Endothelial cell of umbilical vein (primary cell): ENCODE results near the gene MERTK. TPM values are rescaled to one million over a fixed set of nuclear protein-coding genes. Genes with fewer than 3 reads are reported as not detected.
A peak's percentile ranks its signal among the peaks of the same experiment; 100 is the strongest.

Experiments
- BruUV-seq: library from RNA; stranded (reverse); fragments of 400-500 nt; replicated peaks from 2 replicates; lab custom pipeline; 2021; lab: Mats Ljungman, UMichigan
- CTCF ChIA-PET: fragments of 300-600, 350-600 bp; sonication (Branson Sonifier 250); formaldehyde crosslinking; loops from one replicate; lab custom pipeline; 2021; ENCODE audit warnings: antibody characterized with exemption, inconsistent platforms; lab: Charles Lee
- POLR2A ChIA-PET: fragments of 300-600, 350-600 bp; sonication (Branson Sonifier 250); formaldehyde crosslinking; loops from one replicate; lab custom pipeline; 2021; ENCODE audit warnings: antibody characterized with exemption, inconsistent platforms; lab: Charles Lee
- DNase-seq: peaks from one replicate; pipeline ENCODE4 v3.0.0-alpha.2; 2011; ENCODE audit warnings: low read depth, low spot score
- FAIRE-seq: peaks from 2 replicates; lab custom pipeline; 2011; peaks lifted over from hg19 to GRCh38; lab: Jason Lieb, UNC
- H2AFZ ChIP-seq: 2 replicates; pipeline ENCODE4 v1.6.0; 2012; ENCODE audit warnings: low read depth, low read length, control low read depth, inconsistent platforms
- H3K27ac ChIP-seq: 2 replicates; pipeline ENCODE4 v1.5.1; 2011; ENCODE audit warnings: low read depth, mild to moderate bottlenecking, control low read depth, low read length, moderate library complexity; ENCODE audit not compliant: insufficient read depth
- H3K27me3 ChIP-seq, 2 experiments: 2 replicates each; pipeline versions ENCODE4 v1.6.0 to v1.6.1; 2011; ENCODE audit warnings: low read length in 2 of 2, mixed read lengths in 1 of 2; ENCODE audit not compliant: control insufficient read depth in 2 of 2, insufficient read depth in 2 of 2
- H3K36me3 ChIP-seq, 2 experiments: 2 replicates in 1 of 2; 3 replicates in 1 of 2; pipeline ENCODE4 v1.5.1; 2011; ENCODE audit warnings: low read length in 2 of 2, mild to moderate bottlenecking in 1 of 2, moderate library complexity in 1 of 2; ENCODE audit not compliant: control insufficient read depth in 2 of 2, insufficient read depth in 2 of 2; ENCODE audit errors: extremely low read depth in 1 of 2
- H3K4me1 ChIP-seq: 3 replicates; pipeline ENCODE4 v1.5.1; 2011; ENCODE audit warnings: mild to moderate bottlenecking, low read length; ENCODE audit not compliant: control insufficient read depth, insufficient read depth; ENCODE audit errors: extremely low read depth
- H3K4me2 ChIP-seq: 2 replicates; pipeline ENCODE4 v1.6.1; 2011; ENCODE audit warnings: low read length, control low read depth, mixed read lengths; ENCODE audit not compliant: insufficient read depth
- H3K4me3 ChIP-seq, 3 experiments: fragments of 200-600 bp in 1 of 3; sonication (generic), shearing (Covaris generic) in 1 of 3; replicated peaks in 1 of 3; 2 replicates each; pipeline ENCODE4 v1.5.1; 2011 to 2016; ENCODE audit warnings: control low read depth in 3 of 3, low read length in 3 of 3, mild to moderate bottlenecking in 2 of 3, inconsistent platforms in 1 of 3, low read depth in 1 of 3, moderate library complexity in 1 of 3; ENCODE audit not compliant: insufficient read depth in 1 of 3
- H3K79me2 ChIP-seq: 2 replicates; pipeline ENCODE4 v1.6.0; 2012; ENCODE audit warnings: low read length, inconsistent platforms; ENCODE audit not compliant: control insufficient read depth, insufficient read depth
- H3K9ac ChIP-seq: replicated peaks from 2 replicates; pipeline ENCODE3; 2011; ENCODE audit warnings: low read length, control low read depth; ENCODE audit not compliant: insufficient read depth; ENCODE audit errors: extremely low read depth
- H3K9me1 ChIP-seq: replicated peaks from 3 replicates; pipeline ENCODE4 v1.6.0; 2011; ENCODE audit warnings: mild to moderate bottlenecking, low read length; ENCODE audit not compliant: control insufficient read depth, insufficient read depth; ENCODE audit errors: extremely low read depth
- H3K9me3 ChIP-seq: replicated peaks from 2 replicates; pipeline ENCODE4 v1.5.1; 2012; ENCODE audit warnings: low read length, inconsistent platforms; ENCODE audit not compliant: control insufficient read depth, insufficient read depth
- H4K20me1 ChIP-seq: replicated peaks from 2 replicates; pipeline ENCODE3; 2011; ENCODE audit warnings: mild to moderate bottlenecking, low read length; ENCODE audit not compliant: control insufficient read depth, insufficient read depth; ENCODE audit errors: extremely low read depth
- EZH2 ChIP-seq: IDR thresholded peaks from 2 replicates; pipeline ENCODE4 v1.6.1; 2012; ENCODE audit warnings: borderline replicate concordance, low read depth, mild to moderate bottlenecking, moderate library complexity, low read length, inconsistent platforms; ENCODE audit not compliant: severe bottlenecking
- FOS ChIP-seq: IDR thresholded peaks from 2 replicates; pipeline ENCODE4 v1.6.1; 2011; ENCODE audit warnings: mild to moderate bottlenecking, low read length, moderate library complexity, borderline replicate concordance; ENCODE audit not compliant: insufficient read depth
- GATA2 ChIP-seq: IDR thresholded peaks from 2 replicates; pipeline ENCODE4 v1.7.0; 2011; ENCODE audit warnings: low read depth, mild to moderate bottlenecking, moderate library complexity, mixed read lengths, low read length; ENCODE audit not compliant: insufficient read length, insufficient read depth
- JUN ChIP-seq: IDR thresholded peaks from 2 replicates; pipeline ENCODE4 v1.6.1; 2011; ENCODE audit warnings: borderline replicate concordance, low read depth; ENCODE audit not compliant: insufficient read length, insufficient read depth
- MYC ChIP-seq: IDR thresholded peaks from one replicate; pipeline ENCODE4 v1.6.1; 2011; ENCODE audit warnings: mild to moderate bottlenecking, low read depth, low read length
- POLR2A ChIP-seq: IDR thresholded peaks from 2 replicates; pipeline ENCODE4 v1.6.1; 2012; ENCODE audit warnings: low read depth, mild to moderate bottlenecking, control low read depth, low read length
- POLR2AphosphoS5 ChIP-seq: IDR thresholded peaks from 2 replicates; pipeline ENCODE4 v1.6.1; 2012; ENCODE audit warnings: low read depth, mild to moderate bottlenecking, control low read depth, low read length, moderate library complexity; ENCODE audit not compliant: insufficient read depth
- dilution Hi-C: fragments of 300-500 bp; cut with MboI; formaldehyde crosslinking; loops from one replicate; pipeline ENCODE4 v1.15.0; 2019; ENCODE audit warnings: low sequenced_read_pairs; ENCODE audit not compliant: extremely low pct_ligation_motif_present
- intact Hi-C: fragments of 100-400 bp; cut with micrococcal nuclease; formaldehyde crosslinking; loops from one replicate; pipeline ENCODE4 v1.10.0; 2022
- polyA plus RNA-seq, 4 experiments: library from polyadenylated mRNA; depleted of rRNA in 3 of 4; stranded (reverse) in 3 of 4; unstranded in 1 of 4; fragments of >200 nt; gene quantifications; 2 replicates each; pipeline versions ENCODE4 v1.2.1 to v1.2.3, GENCODE V29; 2011 to 2012; ENCODE audit warnings: missing spikeins in 1 of 4
- total RNA-seq: library from RNA; stranded (reverse); gene quantifications from 2 replicates; pipeline ENCODE4 v1.2.3, GENCODE V29; 2021
- TF ChIP-seq, protein P1 (sequence below): IDR thresholded peaks from 2 replicates; pipeline ENCODE4 v1.6.1; 2011; ENCODE audit not compliant: insufficient read depth, insufficient read length
- TF ChIP-seq, protein P2 (sequence below), 2 donors: IDR thresholded peaks; 1 replicate in 1 of 2; 2 replicates in 1 of 2; pipeline ENCODE4 v1.5.1; 2011; ENCODE audit warnings: low read length in 2 of 2, mild to moderate bottlenecking in 2 of 2, moderate library complexity in 2 of 2, control low read depth in 1 of 2, inconsistent platforms in 1 of 2, low read depth in 1 of 2; ENCODE audit not compliant: insufficient read depth in 1 of 2; ENCODE audit errors: extremely low read depth in 1 of 2

MERTK gene
- total and polyA plus RNA-seq, 2 donors (not counting 3 experiments of a cell fraction or from before 2014, with no cell fraction given): 37.3 to 39.6 TPM

DNA sequence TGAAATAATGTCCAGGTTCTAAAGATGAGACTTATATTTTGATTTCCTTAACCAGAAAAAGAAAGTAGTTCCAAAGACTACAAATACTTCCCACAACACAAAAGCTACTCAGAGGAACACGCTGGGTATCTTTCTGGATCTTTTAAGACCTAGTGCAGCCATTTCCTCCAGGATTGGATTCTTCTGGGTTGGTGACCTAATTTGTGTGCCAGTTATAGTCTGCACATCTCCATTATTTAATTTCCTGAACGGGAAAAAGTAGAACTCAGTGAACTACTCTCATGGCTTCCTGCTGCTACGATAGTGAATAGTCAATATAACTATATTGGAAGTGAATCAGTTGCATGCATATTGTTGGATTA is 158.2 kb downstream of the MERTK start:
- Histone ChIP-seq H3K4me2 (peak overlapping the region; percentile 95), H3K27me3 (no peaks in the 10 kb centered on the region), H2AFZ (no peak overlapping the region), H3K9ac (peak overlapping the region; percentile 92), H3K36me3 (no peaks in the 10 kb centered on the region), H4K20me1 (no peaks in the 10 kb centered on the region), H3K4me1 (peaks cover 33% of the 10 kb centered on the region), H3K79me2 (peaks cover 24% of the 10 kb centered on the region), H3K9me3 (no peaks in the 10 kb centered on the region), H3K9me1 (no peaks in the 10 kb centered on the region), H3K27ac (peak overlapping the region; percentile 71), H3K4me3 (peak overlapping the region; percentile 45 to 83 (median 81))
- BruUV-seq: no TSS peak
- DNase-seq: no peak
- dilution Hi-C loops: no loop called here
- TF ChIP-seq JUN (no peak), POLR2AphosphoS5 (peak; percentile 23), GATA2 (peak; percentile 27), POLR2A (peak; percentile 58)
- TF ChIP-seq, protein P1, sequence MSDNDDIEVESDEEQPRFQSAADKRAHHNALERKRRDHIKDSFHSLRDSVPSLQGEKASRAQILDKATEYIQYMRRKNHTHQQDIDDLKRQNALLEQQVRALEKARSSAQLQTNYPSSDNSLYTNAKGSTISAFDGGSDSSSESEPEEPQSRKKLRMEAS: no peak
- no peak for FAIRE-seq
- CTCF ChIA-PET: no interaction called here
- intact Hi-C loops: loop anchor here (1.0 to 5.0 kb wide), 6 partner anchors 19 to 526 kb away; partner anchors contain the start of genes CHCHD5, ZC3H6 and ZC3H8
- POLR2A ChIA-PET: no interaction called here

DNA sequence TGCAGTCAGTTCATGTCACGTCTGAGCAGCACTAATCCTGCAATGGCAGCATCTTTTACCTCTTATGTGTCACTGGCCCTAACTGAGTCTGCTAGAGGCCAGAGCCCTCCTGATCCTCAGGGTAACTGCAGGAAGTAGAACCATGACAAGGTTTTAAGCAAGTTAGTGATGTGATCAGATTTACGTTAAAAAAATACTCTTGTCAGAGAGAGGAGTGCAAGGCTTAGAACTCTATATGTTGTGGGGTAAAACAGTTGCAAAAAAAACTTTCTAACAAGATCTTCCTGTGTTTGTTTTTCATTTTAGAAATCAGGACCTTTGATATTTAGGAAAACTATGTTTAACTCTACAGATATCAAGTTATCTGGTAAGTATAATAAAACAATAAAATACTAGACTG is 161.3 kb downstream of the MERTK start:
- no peaks in the 10 kb centered on the region for H3K27me3 ChIP-seq
- peaks cover 34% of the 10 kb centered on the region for H3K79me2 ChIP-seq
- H3K9me3 ChIP-seq: no peaks in the 10 kb centered on the region
- TF ChIP-seq, protein P1: no peak
- TF ChIP-seq MYC: no peak
- no peak for TF ChIP-seq POLR2AphosphoS5
- TF ChIP-seq JUN: no peak
- TF ChIP-seq GATA2: no peak
- TF ChIP-seq EZH2: no peak
- TF ChIP-seq POLR2A: no peak
- TF ChIP-seq, protein P2, sequence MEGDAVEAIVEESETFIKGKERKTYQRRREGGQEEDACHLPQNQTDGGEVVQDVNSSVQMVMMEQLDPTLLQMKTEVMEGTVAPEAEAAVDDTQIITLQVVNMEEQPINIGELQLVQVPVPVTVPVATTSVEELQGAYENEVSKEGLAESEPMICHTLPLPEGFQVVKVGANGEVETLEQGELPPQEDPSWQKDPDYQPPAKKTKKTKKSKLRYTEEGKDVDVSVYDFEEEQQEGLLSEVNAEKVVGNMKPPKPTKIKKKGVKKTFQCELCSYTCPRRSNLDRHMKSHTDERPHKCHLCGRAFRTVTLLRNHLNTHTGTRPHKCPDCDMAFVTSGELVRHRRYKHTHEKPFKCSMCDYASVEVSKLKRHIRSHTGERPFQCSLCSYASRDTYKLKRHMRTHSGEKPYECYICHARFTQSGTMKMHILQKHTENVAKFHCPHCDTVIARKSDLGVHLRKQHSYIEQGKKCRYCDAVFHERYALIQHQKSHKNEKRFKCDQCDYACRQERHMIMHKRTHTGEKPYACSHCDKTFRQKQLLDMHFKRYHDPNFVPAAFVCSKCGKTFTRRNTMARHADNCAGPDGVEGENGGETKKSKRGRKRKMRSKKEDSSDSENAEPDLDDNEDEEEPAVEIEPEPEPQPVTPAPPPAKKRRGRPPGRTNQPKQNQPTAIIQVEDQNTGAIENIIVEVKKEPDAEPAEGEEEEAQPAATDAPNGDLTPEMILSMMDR (IDR thresholded peaks at IDR 0.05; ENCODE audit: extremely low read depth in 1 of 2, insufficient read depth in 1 of 2, low read depth in 1 of 2, low read length in 2 of 2): no peak
- no peak for TF ChIP-seq FOS
- H2AFZ ChIP-seq: no peak overlapping the region
- H3K4me1 ChIP-seq: peaks cover 39% of the 10 kb centered on the region
- H3K9me1 ChIP-seq: no peaks in the 10 kb centered on the region
- DNase-seq (no peak), FAIRE-seq (no peak)
- no peak overlapping the region for H3K4me2 ChIP-seq
- no peak overlapping the region for H3K9ac ChIP-seq
- no TSS peak for BruUV-seq
- no peaks in the 10 kb centered on the region for H4K20me1 ChIP-seq
- CTCF ChIA-PET: no interaction called here
- peaks cover 4 to 6% of the 10 kb centered on the region in 2 experiments for H3K36me3 ChIP-seq
- POLR2A ChIA-PET: no interaction called here
- H3K4me3 ChIP-seq: no peak overlapping the region
- dilution Hi-C loops (no loop called here), intact Hi-C loops (loop anchor here (5.0 kb wide), 4 partner anchors 48 to 523 kb away; partner anchors contain the start of genes CHCHD5, ZC3H6 and ZC3H8)
- H3K27ac ChIP-seq: no peak overlapping the region
